HepG2 (cell line): ENCODE data around the gene FAM171A2. TPM values are rescaled to one million over a fixed set of nuclear protein-coding genes. Genes with fewer than 3 reads are reported as not detected.
A peak's percentile ranks its signal among the peaks of the same experiment; 100 is the strongest.

Experiments
- FOXC1 ChIP-seq: sonication (generic); formaldehyde crosslinking; IDR thresholded peaks from 2 replicates; pipeline ENCODE4 v1.8.0; 2022; ENCODE audit warnings: mild to moderate bottlenecking, missing genetic modification reagents, borderline replicate concordance
- KLF11 ChIP-seq: IDR thresholded peaks from 2 replicates; pipeline ENCODE4 v1.6.1; 2016; ENCODE audit warnings: missing compliant biosample characterization
- MYC ChIP-seq: sonication (generic); formaldehyde crosslinking; IDR thresholded peaks from 2 replicates; pipeline ENCODE4 v1.9.0; 2021; ENCODE audit warnings: missing genetic modification reagents, borderline replicate concordance
- NFRKB ChIP-seq: fragments of 450-650 bp; IDR thresholded peaks from 2 replicates; pipeline ENCODE4 v1.6.1; 2017
- SALL1 ChIP-seq: sonication (generic); formaldehyde crosslinking; IDR thresholded peaks from 2 replicates; pipeline ENCODE4 v1.8.0; 2022; ENCODE audit warnings: mild to moderate bottlenecking, missing genetic modification reagents
- SOX13 ChIP-seq, 3 experiments: fragments of 450-650 bp in 1 of 3; sonication (generic) in 1 of 3; formaldehyde crosslinking in 1 of 3; IDR thresholded peaks in 2 of 3; conservative IDR thresholded peaks in 1 of 3; 2 replicates each; pipeline versions ENCODE4 v1.5.0 to v1.6.1; 2016 to 2020; ENCODE audit warnings: antibody characterized with exemption in 1 of 3, mild to moderate bottlenecking in 1 of 3, missing compliant biosample characterization in 1 of 3, missing genetic modification reagents in 1 of 3, moderate library complexity in 1 of 3
- ZBTB1 ChIP-seq: sonication (generic); formaldehyde crosslinking; IDR thresholded peaks from 2 replicates; pipeline ENCODE4 v1.4.0; 2020; ENCODE audit warnings: missing genetic modification reagents, borderline replicate concordance
- polyA plus RNA-seq, 8 experiments: library from polyadenylated mRNA; depleted of rRNA in 3 of 8; stranded (reverse) in 7 of 8; unstranded in 1 of 8; fragments of >200 nt; fragmentation: Illumina TruSeq in 4 of 8; extraction: Trizol in 4 of 8; gene quantifications; 2 replicates each; pipeline versions ENCODE4 v1.2.1 to v1.2.3, GENCODE V29; 2011 to 2016; ENCODE audit warnings: low read depth in 4 of 8, missing spikeins in 1 of 8, mixed read lengths in 1 of 8; ENCODE audit not compliant: insufficient read depth in 1 of 8
- total RNA-seq, 5 experiments: library from RNA; depleted of rRNA; stranded (reverse); fragments of >200 nt; fragmentation: Illumina TruSeq; extraction: Trizol; gene quantifications; 2 replicates each; pipeline ENCODE4 v1.2.3, GENCODE V29; 2016; ENCODE audit warnings: low read depth in 1 of 5
- TF ChIP-seq, protein P1 (sequence below): sonication (generic); formaldehyde crosslinking; IDR thresholded peaks from 2 replicates; pipeline ENCODE4 v1.5.0; 2020; ENCODE audit warnings: mild to moderate bottlenecking, missing genetic modification reagents
- TF ChIP-seq, protein P2 (sequence below): IDR thresholded peaks from 2 replicates; pipeline ENCODE4 v1.6.1; 2018; ENCODE audit warnings: missing genetic modification reagents, mild to moderate bottlenecking, missing compliant biosample characterization
- TF ChIP-seq, protein P3 (sequence below): sonication (generic); formaldehyde crosslinking; IDR thresholded peaks from 2 replicates; pipeline ENCODE4 v1.5.0; 2020; ENCODE audit warnings: mild to moderate bottlenecking, missing genetic modification reagents, borderline replicate concordance
- TF ChIP-seq, protein P4 (sequence below): IDR thresholded peaks from 2 replicates; pipeline ENCODE4 v1.6.1; 2016; ENCODE audit warnings: missing compliant biosample characterization, missing genetic modification reagents, borderline replicate concordance
- TF ChIP-seq, protein P5 (sequence below): sonication (generic); formaldehyde crosslinking; IDR thresholded peaks from 2 replicates; pipeline ENCODE4 v1.9.0; 2022; ENCODE audit warnings: missing genetic modification reagents, mild to moderate bottlenecking, borderline replicate concordance

Gene FAM171A2
- total and polyA plus RNA-seq, 2 of the 13 experiments (the other 11 are each of a cell fraction or from before 2014, with no cell fraction given) = 1.8 to 3.6 TPM

DNA sequence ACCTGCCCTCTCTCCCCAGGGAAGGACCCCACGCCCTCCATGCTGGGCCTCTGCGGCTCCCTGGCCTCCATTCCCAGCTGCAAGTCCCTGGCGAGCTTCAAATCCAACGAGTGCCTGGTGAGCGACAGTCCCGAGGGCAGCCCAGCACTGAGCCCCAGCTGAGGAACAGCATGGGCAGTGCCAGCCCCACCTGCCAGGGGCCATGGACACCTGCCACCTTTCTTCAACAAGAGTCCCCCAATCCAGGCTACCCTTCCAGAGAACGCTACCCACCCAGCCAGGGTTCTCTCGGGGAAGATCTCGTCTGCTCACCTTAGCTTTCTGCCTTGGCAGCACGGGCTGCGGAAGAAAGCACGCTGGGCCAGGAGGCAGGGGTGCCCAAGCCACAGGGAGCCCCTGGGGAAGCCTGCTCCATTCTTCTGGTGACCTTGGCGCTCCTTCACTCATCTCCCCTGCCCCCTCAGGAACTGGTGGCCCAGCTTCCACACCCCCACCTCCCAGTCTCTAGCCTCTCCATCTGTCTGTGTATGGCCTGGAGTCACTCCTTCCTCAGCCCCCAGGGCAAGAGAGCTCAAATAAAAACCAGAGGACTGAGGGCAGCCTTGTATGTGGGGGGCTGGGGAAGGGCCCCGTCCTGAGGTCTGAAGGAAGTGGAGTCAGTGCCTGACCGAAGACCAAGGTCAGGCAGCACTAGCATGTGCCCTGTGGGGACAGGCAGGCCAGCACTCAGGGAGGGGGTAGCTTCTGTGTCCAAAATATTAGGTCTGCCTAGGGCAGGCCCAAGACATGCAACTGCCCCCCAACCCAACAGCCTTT is 45.4 kb downstream of the FAM171A2 start (continued):
- TF ChIP-seq, protein P1, sequence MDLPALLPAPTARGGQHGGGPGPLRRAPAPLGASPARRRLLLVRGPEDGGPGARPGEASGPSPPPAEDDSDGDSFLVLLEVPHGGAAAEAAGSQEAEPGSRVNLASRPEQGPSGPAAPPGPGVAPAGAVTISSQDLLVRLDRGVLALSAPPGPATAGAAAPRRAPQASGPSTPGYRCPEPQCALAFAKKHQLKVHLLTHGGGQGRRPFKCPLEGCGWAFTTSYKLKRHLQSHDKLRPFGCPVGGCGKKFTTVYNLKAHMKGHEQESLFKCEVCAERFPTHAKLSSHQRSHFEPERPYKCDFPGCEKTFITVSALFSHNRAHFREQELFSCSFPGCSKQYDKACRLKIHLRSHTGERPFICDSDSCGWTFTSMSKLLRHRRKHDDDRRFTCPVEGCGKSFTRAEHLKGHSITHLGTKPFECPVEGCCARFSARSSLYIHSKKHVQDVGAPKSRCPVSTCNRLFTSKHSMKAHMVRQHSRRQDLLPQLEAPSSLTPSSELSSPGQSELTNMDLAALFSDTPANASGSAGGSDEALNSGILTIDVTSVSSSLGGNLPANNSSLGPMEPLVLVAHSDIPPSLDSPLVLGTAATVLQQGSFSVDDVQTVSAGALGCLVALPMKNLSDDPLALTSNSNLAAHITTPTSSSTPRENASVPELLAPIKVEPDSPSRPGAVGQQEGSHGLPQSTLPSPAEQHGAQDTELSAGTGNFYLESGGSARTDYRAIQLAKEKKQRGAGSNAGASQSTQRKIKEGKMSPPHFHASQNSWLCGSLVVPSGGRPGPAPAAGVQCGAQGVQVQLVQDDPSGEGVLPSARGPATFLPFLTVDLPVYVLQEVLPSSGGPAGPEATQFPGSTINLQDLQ (CRISPR knock-in tag) = peak; percentile 48; the same call in 1 of the 2 replicates
- TF ChIP-seq, protein P2, sequence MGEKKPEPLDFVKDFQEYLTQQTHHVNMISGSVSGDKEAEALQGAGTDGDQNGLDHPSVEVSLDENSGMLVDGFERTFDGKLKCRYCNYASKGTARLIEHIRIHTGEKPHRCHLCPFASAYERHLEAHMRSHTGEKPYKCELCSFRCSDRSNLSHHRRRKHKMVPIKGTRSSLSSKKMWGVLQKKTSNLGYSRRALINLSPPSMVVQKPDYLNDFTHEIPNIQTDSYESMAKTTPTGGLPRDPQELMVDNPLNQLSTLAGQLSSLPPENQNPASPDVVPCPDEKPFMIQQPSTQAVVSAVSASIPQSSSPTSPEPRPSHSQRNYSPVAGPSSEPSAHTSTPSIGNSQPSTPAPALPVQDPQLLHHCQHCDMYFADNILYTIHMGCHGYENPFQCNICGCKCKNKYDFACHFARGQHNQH = no peak
- TF ChIP-seq FOXC1 (CRISPR knock-in tag) = no peak
- no peak for TF ChIP-seq KLF11 (CRISPR knock-in tag)
- no peak for TF ChIP-seq NFRKB
- TF ChIP-seq, protein P3, sequence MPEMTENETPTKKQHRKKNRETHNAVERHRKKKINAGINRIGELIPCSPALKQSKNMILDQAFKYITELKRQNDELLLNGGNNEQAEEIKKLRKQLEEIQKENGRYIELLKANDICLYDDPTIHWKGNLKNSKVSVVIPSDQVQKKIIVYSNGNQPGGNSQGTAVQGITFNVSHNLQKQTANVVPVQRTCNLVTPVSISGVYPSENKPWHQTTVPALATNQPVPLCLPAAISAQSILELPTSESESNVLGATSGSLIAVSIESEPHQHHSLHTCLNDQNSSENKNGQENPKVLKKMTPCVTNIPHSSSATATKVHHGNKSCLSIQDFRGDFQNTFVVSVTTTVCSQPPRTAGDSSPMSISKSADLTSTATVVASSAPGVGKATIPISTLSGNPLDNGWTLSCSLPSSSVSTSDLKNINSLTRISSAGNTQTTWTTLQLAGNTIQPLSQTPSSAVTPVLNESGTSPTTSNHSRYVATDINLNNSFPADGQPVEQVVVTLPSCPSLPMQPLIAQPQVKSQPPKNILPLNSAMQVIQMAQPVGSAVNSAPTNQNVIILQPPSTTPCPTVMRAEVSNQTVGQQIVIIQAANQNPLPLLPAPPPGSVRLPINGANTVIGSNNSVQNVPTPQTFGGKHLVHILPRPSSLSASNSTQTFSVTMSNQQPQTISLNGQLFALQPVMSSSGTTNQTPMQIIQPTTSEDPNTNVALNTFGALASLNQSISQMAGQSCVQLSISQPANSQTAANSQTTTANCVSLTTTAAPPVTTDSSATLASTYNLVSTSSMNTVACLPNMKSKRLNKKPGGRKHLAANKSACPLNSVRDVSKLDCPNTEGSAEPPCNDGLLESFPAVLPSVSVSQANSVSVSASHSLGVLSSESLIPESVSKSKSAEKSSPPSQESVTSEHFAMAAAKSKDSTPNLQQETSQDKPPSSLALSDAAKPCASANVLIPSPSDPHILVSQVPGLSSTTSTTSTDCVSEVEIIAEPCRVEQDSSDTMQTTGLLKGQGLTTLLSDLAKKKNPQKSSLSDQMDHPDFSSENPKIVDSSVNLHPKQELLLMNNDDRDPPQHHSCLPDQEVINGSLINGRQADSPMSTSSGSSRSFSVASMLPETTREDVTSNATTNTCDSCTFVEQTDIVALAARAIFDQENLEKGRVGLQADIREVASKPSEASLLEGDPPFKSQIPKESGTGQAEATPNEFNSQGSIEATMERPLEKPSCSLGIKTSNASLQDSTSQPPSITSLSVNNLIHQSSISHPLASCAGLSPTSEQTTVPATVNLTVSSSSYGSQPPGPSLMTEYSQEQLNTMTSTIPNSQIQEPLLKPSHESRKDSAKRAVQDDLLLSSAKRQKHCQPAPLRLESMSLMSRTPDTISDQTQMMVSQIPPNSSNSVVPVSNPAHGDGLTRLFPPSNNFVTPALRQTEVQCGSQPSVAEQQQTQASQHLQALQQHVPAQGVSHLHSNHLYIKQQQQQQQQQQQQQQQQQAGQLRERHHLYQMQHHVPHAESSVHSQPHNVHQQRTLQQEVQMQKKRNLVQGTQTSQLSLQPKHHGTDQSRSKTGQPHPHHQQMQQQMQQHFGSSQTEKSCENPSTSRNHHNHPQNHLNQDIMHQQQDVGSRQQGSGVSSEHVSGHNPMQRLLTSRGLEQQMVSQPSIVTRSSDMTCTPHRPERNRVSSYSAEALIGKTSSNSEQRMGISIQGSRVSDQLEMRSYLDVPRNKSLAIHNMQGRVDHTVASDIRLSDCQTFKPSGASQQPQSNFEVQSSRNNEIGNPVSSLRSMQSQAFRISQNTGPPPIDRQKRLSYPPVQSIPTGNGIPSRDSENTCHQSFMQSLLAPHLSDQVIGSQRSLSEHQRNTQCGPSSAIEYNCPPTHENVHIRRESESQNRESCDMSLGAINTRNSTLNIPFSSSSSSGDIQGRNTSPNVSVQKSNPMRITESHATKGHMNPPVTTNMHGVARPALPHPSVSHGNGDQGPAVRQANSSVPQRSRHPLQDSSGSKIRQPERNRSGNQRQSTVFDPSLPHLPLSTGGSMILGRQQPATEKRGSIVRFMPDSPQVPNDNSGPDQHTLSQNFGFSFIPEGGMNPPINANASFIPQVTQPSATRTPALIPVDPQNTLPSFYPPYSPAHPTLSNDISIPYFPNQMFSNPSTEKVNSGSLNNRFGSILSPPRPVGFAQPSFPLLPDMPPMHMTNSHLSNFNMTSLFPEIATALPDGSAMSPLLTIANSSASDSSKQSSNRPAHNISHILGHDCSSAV (CRISPR knock-in tag) = no peak
- TF ChIP-seq SOX13 (IDR thresholded peaks at IDR 0.05) = no peak
- TF ChIP-seq SOX13 (CRISPR knock-in tag; conservative IDR thresholded peaks at IDR 0.05 in 1 of 2, IDR thresholded peaks at IDR 0.05 in 1 of 2) = no peak
- TF ChIP-seq ZBTB1 = no peak
- TF ChIP-seq MYC = no peak
- TF ChIP-seq, protein P4, sequence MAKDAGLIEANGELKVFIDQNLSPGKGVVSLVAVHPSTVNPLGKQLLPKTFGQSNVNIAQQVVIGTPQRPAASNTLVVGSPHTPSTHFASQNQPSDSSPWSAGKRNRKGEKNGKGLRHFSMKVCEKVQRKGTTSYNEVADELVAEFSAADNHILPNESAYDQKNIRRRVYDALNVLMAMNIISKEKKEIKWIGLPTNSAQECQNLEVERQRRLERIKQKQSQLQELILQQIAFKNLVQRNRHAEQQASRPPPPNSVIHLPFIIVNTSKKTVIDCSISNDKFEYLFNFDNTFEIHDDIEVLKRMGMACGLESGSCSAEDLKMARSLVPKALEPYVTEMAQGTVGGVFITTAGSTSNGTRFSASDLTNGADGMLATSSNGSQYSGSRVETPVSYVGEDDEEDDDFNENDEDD (CRISPR knock-in tag) = no peak
- TF ChIP-seq SALL1 (CRISPR knock-in tag) = no peak; the same call in 1 of the 2 replicates
- TF ChIP-seq, protein P5, sequence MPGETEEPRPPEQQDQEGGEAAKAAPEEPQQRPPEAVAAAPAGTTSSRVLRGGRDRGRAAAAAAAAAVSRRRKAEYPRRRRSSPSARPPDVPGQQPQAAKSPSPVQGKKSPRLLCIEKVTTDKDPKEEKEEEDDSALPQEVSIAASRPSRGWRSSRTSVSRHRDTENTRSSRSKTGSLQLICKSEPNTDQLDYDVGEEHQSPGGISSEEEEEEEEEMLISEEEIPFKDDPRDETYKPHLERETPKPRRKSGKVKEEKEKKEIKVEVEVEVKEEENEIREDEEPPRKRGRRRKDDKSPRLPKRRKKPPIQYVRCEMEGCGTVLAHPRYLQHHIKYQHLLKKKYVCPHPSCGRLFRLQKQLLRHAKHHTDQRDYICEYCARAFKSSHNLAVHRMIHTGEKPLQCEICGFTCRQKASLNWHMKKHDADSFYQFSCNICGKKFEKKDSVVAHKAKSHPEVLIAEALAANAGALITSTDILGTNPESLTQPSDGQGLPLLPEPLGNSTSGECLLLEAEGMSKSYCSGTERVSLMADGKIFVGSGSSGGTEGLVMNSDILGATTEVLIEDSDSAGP (CRISPR knock-in tag) = peak; percentile 16; the same call in 1 of the 2 replicates
